Spleen (tissue), 11 donors: ENCODE results near the gene CAMK2B. TPM values are rescaled to one million over a fixed set of nuclear protein-coding genes. Genes with fewer than 3 reads are reported as not detected.

Experiments
- DNase-seq: peaks from one replicate; pipeline ENCODE4 v3.0.0-alpha.2; 2020
- H3K27ac ChIP-seq, 8 donors: fragments of 200-600 bp; sonication (generic) in 7 of 8; 1 replicate in 4 of 8; 2 replicates in 4 of 8; pipeline versions ENCODE4 v1.5.0 to v1.8.0; 2016 to 2021; ENCODE audit warnings: inconsistent platforms in 4 of 8, mild to moderate bottlenecking in 4 of 8, moderate library complexity in 1 of 8
- H3K27me3 ChIP-seq, 7 donors: fragments of 200-600 bp; sonication (generic) in 6 of 7; replicated peaks in 1 of 7; 1 replicate in 4 of 7; 2 replicates in 3 of 7; pipeline versions ENCODE4 v1.5.0 to v1.8.0; 2016 to 2021; ENCODE audit warnings: inconsistent platforms in 3 of 7, mild to moderate bottlenecking in 1 of 7
- H3K36me3 ChIP-seq, 6 donors: fragments of 200-600 bp; sonication (generic) in 5 of 6; 1 replicate in 4 of 6; 2 replicates in 2 of 6; pipeline versions ENCODE4 v1.5.0 to v1.8.0; 2016 to 2021; ENCODE audit warnings: inconsistent platforms in 2 of 6
- H3K4me1 ChIP-seq, 6 donors: fragments of 200-600 bp; sonication (generic) in 5 of 6; 1 replicate in 3 of 6; 2 replicates in 3 of 6; pipeline versions ENCODE4 v1.5.0 to v1.8.0; 2016 to 2021; ENCODE audit warnings: inconsistent platforms in 3 of 6
- H3K4me3 ChIP-seq, 8 donors: fragments of 200-600 bp; sonication (generic) in 7 of 8; 1 replicate in 4 of 8; 2 replicates in 4 of 8; pipeline versions ENCODE4 v1.5.0 to v1.8.0; 2016 to 2021; ENCODE audit warnings: inconsistent platforms in 4 of 8, mild to moderate bottlenecking in 4 of 8, moderate library complexity in 2 of 8
- H3K9me3 ChIP-seq, 8 donors: fragments of 200-600 bp; sonication (generic) in 7 of 8; 1 replicate in 4 of 8; 2 replicates in 4 of 8; pipeline versions ENCODE4 v1.5.0 to v1.8.0; 2016 to 2021; ENCODE audit warnings: inconsistent platforms in 4 of 8
- CTCF ChIP-seq, 11 experiments: fragments of 200-600 bp in 7 of 11; fragments of 450-650 bp in 4 of 11; sonication (generic) in 4 of 11; IDR thresholded peaks in 8 of 11; conservative IDR thresholded peaks in 3 of 11; 1 replicate in 7 of 11; 2 replicates in 4 of 11; pipeline versions ENCODE4 v1.4.0 to v1.8.0; 2016 to 2021; ENCODE audit warnings: antibody characterized with exemption in 11 of 11, inconsistent platforms in 4 of 11, mild to moderate bottlenecking in 1 of 11
- POLR2A ChIP-seq, 3 donors: fragments of 450-650 bp; IDR thresholded peaks; one replicate each; pipeline ENCODE4 v1.5.1; 2017; ENCODE audit warnings: antibody characterized with exemption in 3 of 3, mild to moderate bottlenecking in 1 of 3
- POLR2AphosphoS5 ChIP-seq, 3 donors: sonication (generic); formaldehyde crosslinking; IDR thresholded peaks; one replicate each; pipeline ENCODE4 v1.5.1; 2017; ENCODE audit warnings: antibody characterized with exemption in 3 of 3
- WGBS, 5 donors: extraction: QIAGEN DNeasy Blood & Tissue Kit in 3 of 5; methylation state at CpG; one replicate each; pipeline versions ENCODE4 v1.1.5 to v1.1.7; 2013 to 2018; 5-methylcytosine and 5-hydroxymethylcytosine counted together
- intact Hi-C: fragments of 100-400 bp; cut with DNase I; formaldehyde crosslinking; loops from one replicate; pipeline ENCODE4 v1.15.0; 2023; ENCODE audit warnings: low total_unique reads
- polyA plus RNA-seq, 3 donors: library from polyadenylated mRNA; stranded (reverse); fragments of 200-250 nt; gene quantifications; one replicate each; pipeline ENCODE4 v1.2.1, GENCODE V29; 2013
- total RNA-seq, 7 donors: library from RNA; depleted of rRNA in 3 of 7; stranded (reverse); fragments of >200 nt in 3 of 7; fragmentation: NEBNext Ultra II Directional in 4 of 7; extraction: Animal tissue kit (Norgen Biotek cat#: 25700) in 4 of 7; gene quantifications; one replicate each; pipeline versions ENCODE4 v1.1.0 to v1.2.1, GENCODE V29; 2016 to 2021
- donor health status: healthy with polysubstance abuse.
- donor health status: DM: no; HTN: no; CAD: no; lungs with moderate emphysema.
- donor health status: DM: no; HTN: no; CAD: no.
- donor health status: Bipolar disorder and iron deficiency.
- donor health status: healthy.
- donor health status: DM: no; HTN: no; CAD: no.
- donor health status: DM: yes; HTN: yes; CAD: no.

CAMK2B gene
- total and polyA plus RNA-seq, 10 donors, result 0.20 to 2.9 (median 0.61) TPM; not detected in 2

- peak; percentile 47 for DNase-seq
- Histone ChIP-seq H3K27me3 (peaks cover 0 to 13% (median 0%) of the 10 kb centered on the region in 7 donors), H3K36me3 (no peaks in the 10 kb centered on the region), H3K4me3 (no peak overlapping the region), H3K9me3 (no peaks in the 10 kb centered on the region), H3K27ac (no peak overlapping the region), H3K4me1 (no peaks in the 10 kb centered on the region)
- intact Hi-C loops, result no loop called here
- TF ChIP-seq CTCF (IDR thresholded peaks at IDR 0.05 in 8 of 11, conservative IDR thresholded peaks at IDR 0.05 in 3 of 11), result no peak
- TF ChIP-seq POLR2AphosphoS5 (IDR thresholded peaks at IDR 0.05), result no peak
- no peak for TF ChIP-seq POLR2A (IDR thresholded peaks at IDR 0.05)
- WGBS, 5 donors, result 64 to 83% (median 77%) methylated on average over 11 of the region's 11 CpGs
Observed at GRCh38 chr7:44277391-44277790, 48.0 kb downstream of the CAMK2B start.

DNA sequence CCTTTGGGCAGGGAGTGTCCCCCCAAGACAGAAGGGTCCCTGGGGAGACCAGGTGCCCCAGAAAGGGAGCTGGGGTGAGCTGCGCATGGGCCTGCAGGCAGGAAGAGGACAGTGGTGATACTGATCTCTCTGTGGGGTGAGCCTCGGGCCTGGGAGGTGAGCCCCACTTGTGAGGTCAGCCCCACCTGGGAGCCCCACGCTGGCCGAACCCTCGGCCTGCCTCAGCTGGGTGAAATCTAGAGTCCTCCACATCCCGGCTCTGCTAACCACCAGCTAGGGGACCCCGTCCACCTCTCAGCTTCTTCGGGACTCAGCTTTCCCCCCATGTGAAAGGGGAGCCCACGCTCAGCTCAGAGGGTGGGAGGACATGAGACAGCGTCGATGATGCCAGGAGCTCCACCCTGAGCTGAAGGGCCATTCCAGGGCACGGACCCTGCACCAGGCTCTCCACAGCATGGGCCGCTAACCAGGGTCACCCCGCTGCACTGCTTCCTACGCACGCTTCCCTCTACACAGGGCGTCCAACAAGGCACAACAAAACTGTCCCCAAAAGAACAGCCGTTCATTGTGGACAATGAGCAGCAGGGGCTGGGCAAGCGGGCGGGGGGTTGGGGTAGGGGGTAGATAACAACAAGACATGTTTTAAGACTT, 48.7 kb downstream of the CAMK2B start:
- H3K9me3 ChIP-seq, result no peaks in the 10 kb centered on the region
- DNase-seq, result peak; percentile 69
- no peak for TF ChIP-seq CTCF (IDR thresholded peaks at IDR 0.05 in 8 of 11, conservative IDR thresholded peaks at IDR 0.05 in 3 of 11)
- no peak for TF ChIP-seq POLR2AphosphoS5 (IDR thresholded peaks at IDR 0.05)
- TF ChIP-seq POLR2A (IDR thresholded peaks at IDR 0.05), result no peak
- H3K27ac ChIP-seq, result no peak overlapping the region
- intact Hi-C loops, result no loop called here
- 86 to 94% (median 90%) methylated on average over 18 to 20 of the region's 20 CpGs for WGBS, 5 donors
- no peaks in the 10 kb centered on the region for H3K36me3 ChIP-seq
- H3K27me3 ChIP-seq, result peaks cover 0 to 13% (median 0%) of the 10 kb centered on the region in 7 donors
- H3K4me3 ChIP-seq, result no peak overlapping the region
- H3K4me1 ChIP-seq, result no peaks in the 10 kb centered on the region

DNA sequence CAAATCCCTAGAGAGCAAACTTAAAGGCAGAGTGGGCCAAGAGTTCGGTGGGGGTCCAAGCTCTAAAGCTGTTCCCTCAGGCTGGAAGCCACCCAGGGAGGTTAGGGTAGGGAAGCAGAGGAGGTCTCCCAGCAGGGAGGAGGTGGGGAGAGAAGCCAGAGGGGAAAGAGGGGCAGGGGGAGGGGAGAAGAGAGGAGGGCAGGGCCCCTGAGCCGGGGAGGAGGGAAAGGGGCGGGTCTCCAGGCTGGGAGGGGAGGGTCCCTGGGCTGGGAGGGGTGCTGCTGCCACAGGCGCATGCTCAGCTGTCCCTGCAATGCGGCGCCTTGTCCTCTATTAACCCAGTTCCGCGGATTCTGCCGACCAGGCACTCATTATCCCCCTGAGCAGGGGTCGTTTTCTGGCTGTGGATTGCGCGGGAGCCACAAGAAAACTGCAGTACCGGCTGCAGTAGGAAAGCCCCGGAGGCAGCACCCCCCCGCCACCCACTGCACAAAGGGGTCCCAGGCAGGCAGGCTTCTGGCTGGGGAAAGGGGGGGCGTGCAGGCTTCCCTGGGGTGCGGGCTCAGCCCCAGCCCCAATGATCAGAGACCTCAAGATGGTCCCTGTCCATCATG, 49.3 kb downstream of the CAMK2B start:
- 25 to 45% (median 37%) methylated on average over 5 to 17 of the region's 17 CpGs for WGBS, 5 donors
- no peak for DNase-seq

More for the DNA sequence above, 49.3 kb downstream of the CAMK2B start:
- TF ChIP-seq POLR2AphosphoS5 (IDR thresholded peaks at IDR 0.05), result no peak
- no peak for TF ChIP-seq CTCF (IDR thresholded peaks at IDR 0.05 in 8 of 11, conservative IDR thresholded peaks at IDR 0.05 in 3 of 11)
- TF ChIP-seq POLR2A (IDR thresholded peaks at IDR 0.05), result no peak
- no peaks in the 10 kb centered on the region for H3K36me3 ChIP-seq
- H3K4me1 ChIP-seq, result no peaks in the 10 kb centered on the region
- H3K27me3 ChIP-seq, result peaks cover 0 to 13% (median 0%) of the 10 kb centered on the region in 7 donors
- no peak overlapping the region for H3K27ac ChIP-seq
- no peaks in the 10 kb centered on the region for H3K9me3 ChIP-seq
- intact Hi-C loops, result no loop called here
- no peak overlapping the region for H3K4me3 ChIP-seq
